Stimulated activated CD4-positive, alpha-beta T cell treated with anti-CD3 and anti-CD28 coated beads, Interleukin-2, amount 100 ng/mL, for 24 hours (primary cell): ENCODE data around the gene TMEM151B.

Experiments
- DNase-seq, 2 donors: peaks; one replicate each; pipeline ENCODE4 v3.0.0-alpha.2; 2020

Gene TMEM151B

GRCh38 chr6:44265722-44266233 lies 4.5 kb upstream of the TMEM151B start:
- DNase-seq = no peak

DNA sequence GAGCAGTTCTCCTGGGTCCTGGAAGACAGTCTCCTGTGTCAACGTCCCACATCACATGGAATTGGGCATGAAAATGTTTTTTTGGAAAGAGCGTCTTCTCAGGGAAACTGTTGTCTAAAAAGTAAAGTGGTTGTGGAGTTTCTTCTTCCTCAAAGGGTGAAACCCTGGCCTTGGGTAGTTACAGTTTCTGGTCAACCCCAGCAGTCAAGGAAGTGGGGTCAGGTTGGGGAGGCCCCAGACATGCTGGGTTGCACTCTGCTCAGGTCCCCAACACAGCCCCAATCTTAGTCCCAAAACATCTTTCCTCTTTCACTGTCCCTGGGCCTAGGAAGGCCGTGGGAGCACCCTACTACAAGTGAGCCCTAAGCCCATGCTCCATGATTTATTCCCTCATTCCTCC lies 3.9 kb upstream of the TMEM151B start:
- DNase-seq = no peak

DNA sequence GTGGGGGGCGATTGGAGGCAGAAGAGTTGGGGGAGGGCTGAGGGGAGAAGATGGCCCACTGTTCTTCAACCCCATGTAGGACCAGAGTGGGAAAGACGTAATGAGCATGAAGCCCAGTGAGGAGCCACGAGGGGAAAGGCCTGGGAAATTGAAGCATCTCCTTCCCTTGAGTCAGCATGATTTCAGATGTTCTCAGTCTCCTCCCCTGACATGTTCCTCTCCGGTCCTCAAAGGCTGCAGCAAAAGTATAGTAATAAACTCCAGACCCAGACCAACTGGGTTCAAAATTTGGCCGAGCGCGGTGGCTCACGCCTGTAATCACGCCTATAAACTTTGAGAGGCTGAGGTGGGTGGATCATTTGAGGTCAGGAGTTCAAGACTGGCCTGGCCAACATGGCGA lies 3.0 kb upstream of the TMEM151B start:
- no peak for DNase-seq

- peak; percentile 69 to 71 for DNase-seq
Measured at GRCh38 chr6:44268095-44268628, 2.1 kb upstream of the TMEM151B start.

- DNase-seq = no peak
Measured at GRCh38 chr6:44269178-44269920, 901 bp upstream of the TMEM151B start.

- DNase-seq = no peak
Measured at GRCh38 chr6:44270526-44271405, 516 bp downstream of the TMEM151B start.

DNA sequence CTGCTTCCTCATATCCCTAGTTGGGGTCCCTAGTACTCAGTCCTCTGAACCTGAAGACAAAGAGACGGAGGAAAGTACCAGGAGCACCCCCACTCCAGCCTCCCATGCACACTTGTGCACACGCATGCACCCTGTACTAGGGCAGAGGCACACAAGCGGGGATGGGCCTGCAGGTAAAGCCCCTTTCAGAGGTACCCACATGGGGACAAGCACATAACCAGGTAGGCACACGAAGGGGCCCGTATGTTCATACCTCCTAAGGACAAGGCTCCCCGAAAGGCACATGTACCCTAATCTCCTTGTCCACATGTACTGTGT lies 1.1 kb downstream of the TMEM151B start:
- DNase-seq = no peak

DNA sequence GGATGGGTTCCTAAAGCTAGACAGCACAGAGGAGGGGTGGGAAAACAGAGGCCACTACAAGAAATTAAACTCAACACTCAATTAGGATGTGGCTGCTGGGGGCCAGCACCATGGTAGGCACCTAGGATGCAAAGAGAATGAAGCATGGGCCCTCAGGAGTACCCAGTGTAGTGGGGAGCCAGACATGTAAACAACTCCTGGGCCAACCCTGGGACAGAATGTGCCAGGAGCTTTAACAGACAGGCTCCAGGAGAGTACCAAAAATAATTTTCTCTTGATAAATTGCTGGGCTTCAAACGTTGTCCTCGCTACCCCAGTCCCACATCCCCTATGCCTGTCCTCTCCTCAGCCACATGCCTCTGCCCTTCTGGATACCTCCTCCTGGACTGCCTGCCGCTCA lies 1.7 kb downstream of the TMEM151B start:
- DNase-seq = no peak

- DNase-seq = no peak
Measured at GRCh38 chr6:44272529-44272928, 2.3 kb downstream of the TMEM151B start.

DNA sequence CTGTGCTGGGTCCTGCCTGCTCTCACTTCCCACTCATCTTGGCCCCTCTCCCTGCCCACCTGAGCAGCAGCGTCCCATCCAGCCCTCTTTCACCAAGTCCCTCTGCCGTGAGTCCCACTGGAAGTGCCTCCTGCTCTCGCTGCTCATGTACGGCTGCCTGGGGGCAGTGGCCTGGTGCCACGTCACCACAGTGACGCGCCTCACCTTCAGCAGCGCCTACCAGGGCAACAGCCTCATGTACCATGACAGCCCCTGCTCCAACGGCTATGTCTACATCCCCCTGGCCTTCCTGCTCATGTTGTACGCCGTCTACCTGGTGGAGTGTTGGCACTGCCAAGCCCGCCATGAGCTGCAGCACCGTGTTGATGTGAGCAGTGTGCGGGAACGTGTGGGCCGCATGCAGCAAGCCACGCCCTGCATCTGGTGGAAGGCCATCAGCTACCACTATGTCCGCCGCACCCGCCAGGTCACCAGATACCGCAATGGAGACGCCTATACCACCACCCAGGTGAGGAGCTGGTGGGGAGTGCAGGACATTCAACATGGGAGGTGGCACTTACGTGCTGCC lies 2.8 kb downstream of the TMEM151B start:
- no peak for DNase-seq

DNA sequence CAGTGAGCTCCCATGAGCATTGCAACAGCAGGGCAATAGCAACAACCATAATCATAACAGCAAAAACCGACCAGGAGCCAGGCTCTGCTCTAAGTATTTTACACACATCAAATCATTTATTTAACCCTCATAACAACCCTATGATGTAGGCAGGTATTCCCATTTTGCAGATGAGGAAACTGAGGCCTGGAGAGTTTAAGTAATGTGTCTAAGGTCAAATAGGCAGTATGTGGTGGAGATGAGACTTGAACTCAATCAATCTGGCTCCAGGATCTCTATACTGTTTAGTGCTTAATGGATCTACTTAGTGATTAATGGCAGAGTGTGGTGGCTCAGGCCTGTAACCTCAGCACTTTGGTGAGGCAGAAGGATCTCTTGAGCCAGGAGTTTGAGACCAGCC lies 3.4 kb downstream of the TMEM151B start:
- DNase-seq = no peak

GRCh38 chr6:44275271-44275748 lies 5.1 kb downstream of the TMEM151B start:
- DNase-seq = no peak

GRCh38 chr6:44275749-44276648 lies 5.7 kb downstream of the TMEM151B start:
- peak in 1 of 2 donors; percentile 48 for DNase-seq

- DNase-seq = no peak
Measured at GRCh38 chr6:44276667-44277640, 6.7 kb downstream of the TMEM151B start.

DNA sequence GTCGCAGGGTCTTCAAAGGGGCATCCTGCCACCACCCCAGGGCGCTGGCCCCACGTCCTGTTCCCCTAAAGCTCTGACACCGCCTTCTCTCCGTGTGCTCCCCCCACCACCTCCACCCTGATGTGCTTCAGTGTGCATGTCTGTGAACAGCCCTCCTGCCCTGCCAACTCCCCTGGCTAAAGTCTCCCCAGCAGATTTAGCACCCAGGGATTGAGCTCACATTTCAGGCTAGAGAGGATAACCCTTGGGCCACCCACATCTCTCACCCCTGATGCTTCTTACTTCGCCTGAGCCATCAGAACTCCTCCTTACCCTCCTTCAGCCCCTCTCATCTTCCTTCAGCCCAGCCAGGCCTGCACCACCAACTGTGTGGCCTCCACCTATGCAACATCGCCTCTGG lies 7.5 kb downstream of the TMEM151B start:
- DNase-seq = no peak

DNA sequence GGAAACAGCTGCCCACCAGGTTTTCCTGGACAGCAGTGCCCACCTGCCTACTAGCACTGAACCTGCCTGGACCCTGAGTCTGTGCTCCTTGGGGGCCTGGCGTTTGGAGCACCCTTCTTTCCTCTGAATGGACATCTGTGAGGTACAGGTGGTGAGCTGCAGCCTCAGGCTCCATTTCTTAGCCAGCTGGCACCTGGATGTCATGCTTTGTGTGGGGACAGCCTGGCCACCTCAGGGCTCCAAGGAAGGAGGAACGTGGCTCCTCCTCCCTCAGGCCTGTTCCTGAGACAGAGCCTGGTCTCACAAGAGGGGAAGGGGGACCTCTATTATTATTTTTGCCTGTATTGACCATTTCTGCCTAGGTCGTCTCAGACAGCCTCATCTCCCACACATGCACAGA lies 8.1 kb downstream of the TMEM151B start:
- DNase-seq = no peak

- DNase-seq = no peak
Measured at GRCh38 chr6:44278774-44279697, 8.8 kb downstream of the TMEM151B start.

DNA sequence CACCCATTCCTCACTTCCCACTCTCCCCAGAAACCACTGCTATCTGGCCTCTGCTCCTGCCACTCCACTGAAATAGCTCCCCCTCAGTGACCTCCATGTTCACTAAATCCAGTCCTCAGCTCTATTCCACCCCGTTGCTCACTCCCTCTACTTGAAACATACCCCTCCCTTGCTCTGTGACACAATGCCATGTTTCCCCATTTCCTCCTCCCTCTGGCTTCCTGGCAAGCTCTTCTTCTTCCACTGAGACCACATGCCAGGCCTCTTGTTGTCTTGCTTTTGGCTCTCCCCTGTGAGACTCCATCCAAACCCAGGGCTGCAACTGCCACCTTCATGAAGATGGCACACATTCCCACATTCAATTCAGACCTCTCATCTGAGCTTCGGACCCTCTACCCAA lies 13.9 kb downstream of the TMEM151B start:
- no peak for DNase-seq

DNA sequence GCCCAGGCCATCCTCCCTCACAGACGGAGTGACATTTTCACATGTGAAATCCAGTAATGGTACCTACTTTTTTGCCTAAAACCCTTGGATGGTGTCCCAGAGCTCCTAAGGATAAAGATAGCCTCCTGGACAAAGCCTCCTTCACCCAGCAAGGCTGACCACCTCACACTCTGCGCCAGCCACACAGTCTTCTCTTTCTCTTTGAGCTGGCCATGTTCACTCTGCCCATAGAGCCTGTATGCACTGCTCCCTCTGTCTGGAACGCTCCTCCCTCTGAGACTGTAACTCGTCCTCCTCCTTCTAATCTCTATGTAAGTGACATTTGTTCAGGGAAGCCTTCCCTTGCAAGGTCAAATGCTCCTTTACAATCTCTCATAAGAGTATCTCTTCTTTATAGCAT lies 14.6 kb downstream of the TMEM151B start:
- no peak for DNase-seq
